Astrocyte (in vitro differentiated cells and primary cell): Measurements from ENCODE around the gene RMDN3. TPM values are rescaled to one million over a fixed set of nuclear protein-coding genes. Genes with fewer than 3 reads are reported as not detected.

Experiments
- DNase-seq: peaks from one replicate; pipeline ENCODE4 v3.0.0-alpha.2; 2010; ENCODE audit warnings: low read depth
- FAIRE-seq: peaks from 2 replicates; lab custom pipeline; 2011; peaks lifted over from hg19 to GRCh38; lab: Jason Lieb, UNC
- H2AFZ ChIP-seq: 2 replicates; pipeline ENCODE4 v1.6.0; 2012; ENCODE audit warnings: low read depth, low read length, inconsistent platforms
- H3K27ac ChIP-seq: 2 replicates; pipeline ENCODE4 v1.5.1; 2011; ENCODE audit warnings: low read depth, low read length, inconsistent platforms
- H3K27me3 ChIP-seq: 2 replicates; pipeline ENCODE4 v1.6.0; 2011; ENCODE audit warnings: low read length, inconsistent platforms; ENCODE audit not compliant: insufficient read depth
- H3K36me3 ChIP-seq: 2 replicates; pipeline ENCODE4 v1.5.1; 2011; ENCODE audit warnings: low read length, inconsistent platforms; ENCODE audit not compliant: insufficient read depth
- H3K4me1 ChIP-seq: 2 replicates; pipeline ENCODE4 v1.5.1; 2011; ENCODE audit warnings: low read length, inconsistent platforms; ENCODE audit not compliant: insufficient read depth
- H3K4me2 ChIP-seq: 2 replicates; pipeline ENCODE4 v1.6.0; 2012; ENCODE audit warnings: low read length, inconsistent platforms
- H3K4me3 ChIP-seq: 2 replicates; pipeline ENCODE4 v1.5.1; 2011; ENCODE audit warnings: low read depth, mild to moderate bottlenecking, low read length, inconsistent platforms; ENCODE audit not compliant: insufficient read depth
- H3K79me2 ChIP-seq: 2 replicates; pipeline ENCODE4 v1.6.0; 2012; ENCODE audit warnings: mild to moderate bottlenecking, low read length, inconsistent platforms; ENCODE audit not compliant: insufficient read depth
- H3K9ac ChIP-seq: 2 replicates; pipeline ENCODE4 v1.6.0; 2012; ENCODE audit warnings: mild to moderate bottlenecking, low read length, inconsistent platforms
- H3K9me3 ChIP-seq: 2 replicates; pipeline ENCODE4 v1.5.1; 2012; ENCODE audit warnings: low read depth, mild to moderate bottlenecking, low read length, inconsistent platforms; ENCODE audit not compliant: insufficient read depth
- H4K20me1 ChIP-seq: 2 replicates; pipeline ENCODE4 v1.6.0; 2012; ENCODE audit warnings: low read length, inconsistent platforms; ENCODE audit not compliant: insufficient read depth
- H3K27ac Mint-ChIP-seq: one replicate; pipeline ENCODE4 v1.8.0; 2021; ENCODE audit warnings: mild to moderate bottlenecking, mixed read lengths; ENCODE audit not compliant: unreplicated experiment
- H3K27me3 Mint-ChIP-seq: one replicate; pipeline ENCODE4 v1.8.0; 2021; ENCODE audit warnings: low read depth, mixed read lengths; ENCODE audit not compliant: unreplicated experiment
- H3K36me3 Mint-ChIP-seq: one replicate; pipeline ENCODE4 v1.8.0; 2021; ENCODE audit warnings: low read depth, mixed read lengths; ENCODE audit not compliant: unreplicated experiment
- H3K4me1 Mint-ChIP-seq: one replicate; pipeline ENCODE4 v1.8.0; 2021; ENCODE audit warnings: low read depth, mixed read lengths; ENCODE audit not compliant: unreplicated experiment
- H3K4me3 Mint-ChIP-seq: one replicate; pipeline ENCODE4 v1.8.0; 2021; ENCODE audit warnings: mild to moderate bottlenecking, moderate library complexity, mixed read lengths; ENCODE audit not compliant: unreplicated experiment
- H3K9me3 Mint-ChIP-seq: one replicate; pipeline ENCODE4 v1.8.0; 2021; ENCODE audit warnings: mild to moderate bottlenecking, mixed read lengths; ENCODE audit not compliant: unreplicated experiment
- EZH2 ChIP-seq: IDR thresholded peaks from 2 replicates; pipeline ENCODE4 v1.6.1; 2012; ENCODE audit warnings: mild to moderate bottlenecking, low read length, inconsistent platforms; ENCODE audit not compliant: insufficient read depth
- total RNA-seq: library from RNA; stranded (reverse); gene quantifications from 2 replicates; pipeline ENCODE4 v1.2.1, GENCODE V29; 2021
- TF ChIP-seq, protein P1 (sequence below): IDR thresholded peaks from 2 replicates; pipeline ENCODE4 v1.5.1; 2011; ENCODE audit warnings: low read depth, mild to moderate bottlenecking, inconsistent platforms, low read length, moderate library complexity; ENCODE audit not compliant: insufficient read depth

RMDN3 gene
- total RNA-seq, 1 donor from 2014 or later, result 32.0 TPM

DNA sequence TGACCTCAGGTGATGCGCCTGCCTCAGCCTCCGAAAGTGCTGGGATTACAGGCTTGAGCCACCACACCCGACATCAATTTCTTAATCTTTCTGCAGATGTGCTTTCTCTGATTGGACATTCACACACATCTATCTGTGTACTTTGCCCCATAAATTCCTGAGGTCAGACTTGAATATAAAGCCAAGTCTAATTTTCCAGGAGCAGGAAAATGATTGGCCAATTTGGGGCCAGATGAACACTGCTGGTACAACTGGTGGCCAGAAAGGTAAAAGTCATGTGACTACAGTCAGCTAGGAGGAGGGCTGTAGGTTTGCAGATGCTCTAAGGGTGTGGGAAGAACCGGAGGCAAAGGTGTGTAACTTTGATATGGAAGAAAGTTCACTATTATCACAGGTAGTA lies 63.3 kb downstream of the RMDN3 start:
- H3K4me3 Mint-ChIP-seq, result no peak overlapping the region
- no peak for FAIRE-seq
- no peaks in the 10 kb centered on the region for H3K9me3 ChIP-seq

GRCh38 chr15:40688932-40689799 lies 65.9 kb downstream of the RMDN3 start:
- DNase-seq (no peak), FAIRE-seq (no peak)
- no peaks in the 10 kb centered on the region for H3K27me3 Mint-ChIP-seq
- H2AFZ ChIP-seq, result no peak overlapping the region
- no peak overlapping the region for H3K4me2 ChIP-seq
- peaks cover 11% of the 10 kb centered on the region for H3K36me3 Mint-ChIP-seq
- H3K4me3 Mint-ChIP-seq, result no peak overlapping the region
- no peaks in the 10 kb centered on the region for H3K36me3 ChIP-seq
- no peaks in the 10 kb centered on the region for H4K20me1 ChIP-seq
- no peaks in the 10 kb centered on the region for H3K9me3 ChIP-seq
- H3K27ac Mint-ChIP-seq, result no peak overlapping the region
- H3K9ac ChIP-seq, result no peak overlapping the region
- no peak overlapping the region for H3K4me3 ChIP-seq
- H3K4me1 ChIP-seq, result peaks cover 6% of the 10 kb centered on the region
- no peak overlapping the region for H3K27ac ChIP-seq
- H3K27me3 ChIP-seq, result no peaks in the 10 kb centered on the region
- H3K9me3 Mint-ChIP-seq, result peaks cover 5% of the 10 kb centered on the region
- H3K79me2 ChIP-seq, result peaks cover 4% of the 10 kb centered on the region
- H3K4me1 Mint-ChIP-seq, result peaks cover 2% of the 10 kb centered on the region
- TF ChIP-seq, protein P1, sequence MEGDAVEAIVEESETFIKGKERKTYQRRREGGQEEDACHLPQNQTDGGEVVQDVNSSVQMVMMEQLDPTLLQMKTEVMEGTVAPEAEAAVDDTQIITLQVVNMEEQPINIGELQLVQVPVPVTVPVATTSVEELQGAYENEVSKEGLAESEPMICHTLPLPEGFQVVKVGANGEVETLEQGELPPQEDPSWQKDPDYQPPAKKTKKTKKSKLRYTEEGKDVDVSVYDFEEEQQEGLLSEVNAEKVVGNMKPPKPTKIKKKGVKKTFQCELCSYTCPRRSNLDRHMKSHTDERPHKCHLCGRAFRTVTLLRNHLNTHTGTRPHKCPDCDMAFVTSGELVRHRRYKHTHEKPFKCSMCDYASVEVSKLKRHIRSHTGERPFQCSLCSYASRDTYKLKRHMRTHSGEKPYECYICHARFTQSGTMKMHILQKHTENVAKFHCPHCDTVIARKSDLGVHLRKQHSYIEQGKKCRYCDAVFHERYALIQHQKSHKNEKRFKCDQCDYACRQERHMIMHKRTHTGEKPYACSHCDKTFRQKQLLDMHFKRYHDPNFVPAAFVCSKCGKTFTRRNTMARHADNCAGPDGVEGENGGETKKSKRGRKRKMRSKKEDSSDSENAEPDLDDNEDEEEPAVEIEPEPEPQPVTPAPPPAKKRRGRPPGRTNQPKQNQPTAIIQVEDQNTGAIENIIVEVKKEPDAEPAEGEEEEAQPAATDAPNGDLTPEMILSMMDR, result no peak
- no peak for TF ChIP-seq EZH2

More for the DNA sequence above, 63.3 kb downstream of the RMDN3 start:
- H3K4me1 ChIP-seq, result peaks cover 6% of the 10 kb centered on the region
- peaks cover 17% of the 10 kb centered on the region for H3K79me2 ChIP-seq
- no peak overlapping the region for H3K4me2 ChIP-seq
- Mint-ChIP-seq H3K27ac (no peak overlapping the region), H3K9me3 (no peaks in the 10 kb centered on the region), H3K27me3 (no peaks in the 10 kb centered on the region), H3K36me3 (peaks cover 6% of the 10 kb centered on the region), H3K4me1 (peaks cover 5% of the 10 kb centered on the region)
- no peak overlapping the region for H3K9ac ChIP-seq
- TF ChIP-seq EZH2, result no peak
- TF ChIP-seq, protein P1, result no peak
- no peak overlapping the region for H3K27ac ChIP-seq
- H2AFZ ChIP-seq, result no peak overlapping the region
- H3K27me3 ChIP-seq, result no peaks in the 10 kb centered on the region
- no peak overlapping the region for H3K4me3 ChIP-seq
- no peaks in the 10 kb centered on the region for H4K20me1 ChIP-seq
- no peak for DNase-seq
- no peaks in the 10 kb centered on the region for H3K36me3 ChIP-seq

Other genes starting within 250 kb of the RMDN3 start
- 24.3 and 31.4 TPM in 2 replicates for gene CCDC32, start 190.2 kb downstream of the RMDN3 start, total RNA-seq
- 10.9 and 12.2 TPM in 2 replicates for gene RPUSD2, start 186.0 kb downstream of the RMDN3 start, total RNA-seq
- gene KNL1, start 161.0 kb downstream of the RMDN3 start, total RNA-seq, result 2.0 and 3.3 TPM in 2 replicates
- gene RAD51, start 60.1 kb downstream of the RMDN3 start, total RNA-seq, result 3.6 and 5.6 TPM in 2 replicates
- 6.4 and 7.3 TPM in 2 replicates for gene GCHFR, start 8.8 kb upstream of the RMDN3 start, total RNA-seq
- 0.19 TPM in 1 of 2 replicates, not detected in the other for gene C15orf62, start 14.7 kb upstream of the RMDN3 start, total RNA-seq
- gene ZFYVE19, start 51.8 kb upstream of the RMDN3 start, total RNA-seq, result 13.0 and 13.2 TPM in 2 replicates
- 21.0 and 27.2 TPM in 2 replicates for gene DNAJC17, start 52.2 kb upstream of the RMDN3 start, total RNA-seq
- not detected in 2 replicates for gene PPP1R14D, start 73.5 kb upstream of the RMDN3 start, total RNA-seq
- gene SPINT1, start 88.8 kb upstream of the RMDN3 start, total RNA-seq, result 30.1 and 40.3 TPM in 2 replicates
- gene RHOV, start 119.0 kb upstream of the RMDN3 start, total RNA-seq, result 0.43 and 0.61 TPM in 2 replicates
- gene VPS18, start 139.2 kb upstream of the RMDN3 start, total RNA-seq, result 35.8 and 37.6 TPM in 2 replicates
- gene DLL4, start 174.1 kb upstream of the RMDN3 start, total RNA-seq, result 0.09 and 0.29 TPM in 2 replicates
- gene CHAC1, start 198.2 kb upstream of the RMDN3 start, total RNA-seq, result 55.9 and 70.8 TPM in 2 replicates